GM18909 (cell line): ENCODE measurements around the gene TTC39A.
"Not testable (repeated sequence)": the region's sequence is repeated elsewhere in the genome, so short reads cannot be mapped to it uniquely, and the experiment has no call there.

Experiments
- ATAC-seq: cut with Tn5 transposase; IDR thresholded peaks from one replicate; pipeline ENCODE4 v1.9.1; 2021; ENCODE audit warnings: mild to moderate bottlenecking; ENCODE audit not compliant: unreplicated experiment, poor library complexity

Gene TTC39A

DNA sequence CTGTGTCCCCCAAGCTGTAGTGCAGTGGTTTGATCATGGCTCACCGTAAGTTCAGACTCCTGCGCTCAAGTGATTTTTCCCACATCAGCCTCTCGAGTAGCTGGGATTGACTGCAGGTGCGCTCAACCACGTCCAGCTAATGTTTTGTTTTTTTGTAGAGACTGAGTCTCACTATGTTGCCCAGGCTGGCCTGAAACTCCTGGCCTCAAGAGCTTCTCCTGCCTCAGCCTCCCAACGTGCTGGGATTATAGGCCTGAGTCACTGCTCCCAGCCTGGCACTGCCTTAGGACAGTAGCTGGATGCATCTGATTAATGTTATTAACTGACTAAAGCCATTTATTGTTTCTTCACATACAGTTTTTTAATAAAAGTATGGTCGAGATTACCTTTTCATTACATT is 54.1 kb downstream of the TTC39A start:
- ATAC-seq = no peak

DNA sequence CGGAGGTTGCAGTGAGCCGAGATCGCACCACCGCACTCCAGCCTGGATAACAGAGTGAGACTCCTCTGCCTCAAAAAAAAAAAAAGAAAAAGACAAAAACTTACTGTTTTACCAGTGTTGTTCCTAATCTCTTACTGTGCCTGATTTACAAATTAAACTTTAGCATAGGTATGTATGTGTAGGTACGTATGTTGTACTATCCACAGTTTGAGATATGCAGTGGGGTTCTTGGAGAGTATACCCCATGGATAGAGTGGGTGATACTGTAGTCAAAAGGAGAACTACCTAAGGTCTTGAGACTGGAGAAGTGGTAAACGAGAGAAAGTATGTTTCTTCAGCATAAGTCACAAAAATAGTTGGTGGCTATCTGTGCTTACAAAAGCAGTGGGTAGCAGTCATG is 55.7 kb downstream of the TTC39A start:
- ATAC-seq = no peak

DNA sequence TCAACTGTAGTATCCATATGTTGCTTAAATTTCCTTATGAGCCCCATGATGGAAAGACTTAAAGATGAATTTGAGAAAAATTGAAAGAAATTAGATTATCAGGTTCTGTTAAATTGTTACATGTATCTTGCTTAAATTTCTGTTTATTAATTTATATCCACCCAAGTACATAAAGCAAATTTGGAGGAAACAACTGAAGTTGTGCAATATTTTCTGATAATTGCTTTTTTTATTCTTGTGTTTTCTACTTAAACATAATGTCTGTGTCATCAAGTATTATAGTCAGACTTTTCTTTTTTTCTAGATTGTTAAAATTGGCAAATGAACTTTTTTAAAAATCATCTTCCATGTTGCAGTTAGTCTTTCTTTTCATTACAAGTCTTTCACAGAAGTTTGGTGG is 57.4 kb downstream of the TTC39A start:
- ATAC-seq = no peak

DNA sequence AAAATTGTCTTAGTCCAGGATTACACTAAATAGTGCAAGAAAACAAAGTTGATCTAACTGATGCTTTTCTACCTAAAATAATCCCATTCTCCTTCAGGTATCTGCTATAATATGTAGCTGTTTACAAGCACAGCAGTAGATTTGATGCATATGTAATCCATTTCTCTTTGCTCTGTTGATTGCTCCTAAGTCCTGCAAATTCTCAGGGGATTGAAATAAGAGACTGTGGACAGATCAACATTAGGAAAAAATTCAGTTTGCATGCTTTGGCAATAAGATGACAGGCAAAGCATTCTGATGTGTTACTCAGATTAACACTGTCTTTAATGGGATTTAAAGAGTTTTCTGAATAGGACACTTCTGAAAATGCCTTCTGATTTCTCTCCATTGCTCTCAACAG is 59.6 kb downstream of the TTC39A start:
- ATAC-seq = no peak

DNA sequence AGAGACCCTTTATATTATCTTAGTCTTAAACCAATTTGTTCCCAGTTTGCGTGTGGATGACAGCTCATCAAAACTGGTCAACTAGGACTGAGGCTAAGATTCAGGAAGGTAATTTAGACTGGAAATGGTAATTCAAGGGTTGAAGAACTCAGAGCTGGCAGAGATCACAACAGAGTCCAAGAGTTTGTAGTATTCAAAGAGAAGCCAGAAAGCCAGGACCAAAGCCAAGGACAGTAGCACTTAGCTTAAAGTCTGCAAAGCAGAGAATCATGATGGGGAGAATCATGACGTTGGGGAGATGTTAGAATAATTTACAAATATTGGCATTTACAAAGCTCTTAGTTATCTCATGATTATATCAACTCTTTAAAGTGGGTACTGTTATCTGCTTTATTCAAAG is 61.7 kb downstream of the TTC39A start:
- no peak for ATAC-seq

DNA sequence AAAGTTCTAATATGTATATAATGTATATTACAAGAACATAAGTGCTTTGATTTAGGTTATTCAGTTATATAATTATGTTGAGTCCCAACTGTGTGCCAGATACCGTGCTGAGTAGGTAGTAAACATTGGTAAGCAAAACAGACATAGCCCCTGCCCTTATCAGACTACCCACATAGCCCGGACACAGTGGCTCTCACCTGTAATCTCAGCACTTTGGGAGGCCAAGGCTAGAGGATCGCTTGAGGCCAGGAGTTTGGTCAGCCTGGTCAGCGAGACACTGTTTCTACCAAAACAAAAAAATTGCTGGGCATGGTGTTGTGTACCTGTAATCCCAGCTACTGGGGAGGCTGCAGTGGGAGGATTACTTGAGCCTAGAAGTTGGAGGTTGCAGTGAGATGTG is 63.6 kb downstream of the TTC39A start:
- no peak for ATAC-seq

DNA sequence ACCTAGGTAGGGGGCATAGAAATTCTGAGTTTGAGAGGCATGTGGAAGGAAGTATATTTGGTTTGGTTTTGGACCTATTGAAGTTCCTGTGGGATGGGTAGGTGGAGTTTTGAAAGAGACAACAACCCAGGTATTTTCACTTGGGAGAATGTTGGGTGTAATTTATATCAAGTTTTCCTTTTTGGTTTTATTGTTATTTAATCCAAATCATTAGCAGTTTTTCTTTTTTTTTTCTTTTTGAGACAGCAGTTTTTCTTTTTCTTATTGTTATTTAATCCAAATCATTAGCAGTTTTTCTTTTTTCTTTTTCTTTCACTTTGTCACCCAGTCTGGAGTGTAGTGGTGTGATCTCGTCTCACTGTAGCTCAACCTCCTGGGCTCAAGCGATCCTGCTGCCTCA is 64.2 kb downstream of the TTC39A start:
- ATAC-seq = no peak

GRCh38 chr1:51265618-51266017 is 64.7 kb downstream of the TTC39A start:
- ATAC-seq = no peak

DNA sequence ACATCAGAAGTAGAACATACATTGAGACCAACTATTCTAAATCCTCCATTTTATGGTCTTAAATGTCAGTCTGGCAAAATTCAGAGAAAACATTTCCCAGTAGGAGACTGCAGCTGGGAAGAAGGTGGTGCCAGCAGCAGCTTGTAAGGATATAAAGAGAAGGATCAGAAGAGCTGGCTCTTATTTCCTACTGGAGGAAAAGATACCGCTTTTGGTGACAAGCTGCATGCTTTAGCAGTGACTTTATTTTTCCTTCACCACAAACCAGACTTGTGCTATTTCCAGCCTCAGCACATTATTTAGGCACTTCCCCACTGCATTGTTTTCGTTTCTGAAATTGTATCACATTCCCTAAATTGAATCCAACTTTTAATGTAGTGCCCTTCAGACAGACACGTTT is 65.9 kb downstream of the TTC39A start:
- ATAC-seq = no peak

GRCh38 chr1:51263147-51263877 is 67.0 kb downstream of the TTC39A start:
- ATAC-seq = no peak

DNA sequence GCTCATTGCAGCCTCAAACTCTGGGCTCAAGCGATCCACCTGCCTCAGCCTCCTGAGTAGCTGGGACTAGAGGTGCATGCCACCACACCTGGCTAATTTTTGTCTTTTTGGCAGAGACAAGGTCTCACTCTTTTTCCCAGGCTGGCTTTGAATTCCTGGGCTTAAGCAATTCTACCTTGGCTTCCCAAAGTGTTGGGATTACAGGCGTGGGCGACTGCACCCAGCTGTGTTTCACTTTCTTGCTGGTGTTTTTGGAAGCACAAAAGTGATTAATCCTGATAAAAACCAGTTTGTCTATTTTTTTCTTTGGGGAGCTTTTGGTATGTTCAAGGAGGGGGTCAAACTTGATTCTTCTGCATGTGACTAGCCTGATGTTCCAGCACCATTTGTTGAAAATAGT is 75.0 kb downstream of the TTC39A start:
- no peak for ATAC-seq

- no peak for ATAC-seq
Measured at GRCh38 chr1:51253691-51254090, 76.7 kb downstream of the TTC39A start.

DNA sequence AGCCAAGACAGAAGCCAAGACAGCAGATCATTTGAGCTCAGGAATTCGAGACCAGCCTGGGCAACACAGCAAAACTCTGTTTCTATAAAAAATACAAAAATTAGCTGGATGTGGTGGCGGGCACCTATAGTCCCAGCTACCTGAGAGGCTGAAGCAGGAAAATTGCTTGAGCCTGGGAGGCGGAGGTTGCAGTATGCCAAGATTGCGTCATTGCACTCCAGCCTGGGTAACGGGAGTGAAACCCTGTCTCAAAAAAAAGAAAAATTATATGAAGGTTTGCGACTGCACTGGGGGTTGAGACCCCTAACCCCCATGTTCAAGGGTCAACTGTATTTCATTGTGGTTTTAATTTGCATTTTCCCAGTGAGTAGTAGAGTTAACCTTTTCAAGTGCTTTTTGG is 78.0 kb downstream of the TTC39A start:
- ATAC-seq = no peak

DNA sequence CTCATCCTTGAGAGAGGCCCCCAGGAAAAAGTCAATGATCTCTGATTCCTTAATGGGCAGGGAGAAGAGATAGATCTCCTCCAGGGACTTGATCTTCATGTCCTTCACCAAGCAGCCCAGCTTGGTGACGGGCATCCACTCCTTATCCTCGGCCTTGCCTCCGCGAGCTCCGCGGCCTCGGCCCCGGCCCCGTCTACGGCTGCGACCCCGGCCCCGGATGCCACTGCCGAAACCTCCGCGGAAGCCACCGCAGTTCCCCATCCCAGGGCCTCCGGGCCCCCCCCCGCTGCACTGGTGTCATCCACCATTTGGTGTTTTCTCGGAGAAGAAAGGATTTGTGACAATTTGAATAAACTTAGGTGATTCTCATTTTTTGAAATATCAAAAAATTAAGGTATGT is 79.2 kb downstream of the TTC39A start:
- not testable (repeated sequence) for ATAC-seq

- ATAC-seq = not testable (repeated sequence)
Measured at GRCh38 chr1:51250729-51251128, 79.6 kb downstream of the TTC39A start.

DNA sequence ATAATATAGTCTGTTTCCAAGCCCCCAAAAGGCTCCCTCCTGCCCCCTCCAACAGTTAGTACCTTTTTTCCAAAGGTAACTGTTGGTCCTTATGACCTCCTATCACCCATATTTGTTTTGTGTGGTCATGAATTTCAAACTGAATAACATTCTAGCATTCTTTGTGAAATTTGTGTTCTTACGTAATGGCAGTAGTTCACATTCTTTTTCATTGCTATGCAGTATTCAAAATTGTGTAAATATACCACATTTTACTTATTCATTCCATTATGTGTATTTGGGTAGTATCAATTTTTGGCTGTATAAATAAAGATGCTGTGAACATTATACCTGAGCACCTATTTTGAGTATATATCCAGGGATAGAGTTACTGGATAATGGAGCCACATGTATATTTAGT is 80.9 kb downstream of the TTC39A start:
- ATAC-seq = no peak

GRCh38 chr1:51247499-51247898 is 82.9 kb downstream of the TTC39A start:
- ATAC-seq = no peak

- peak; percentile 80 for ATAC-seq
Measured at GRCh38 chr1:51247022-51247421, 83.3 kb downstream of the TTC39A start.

DNA sequence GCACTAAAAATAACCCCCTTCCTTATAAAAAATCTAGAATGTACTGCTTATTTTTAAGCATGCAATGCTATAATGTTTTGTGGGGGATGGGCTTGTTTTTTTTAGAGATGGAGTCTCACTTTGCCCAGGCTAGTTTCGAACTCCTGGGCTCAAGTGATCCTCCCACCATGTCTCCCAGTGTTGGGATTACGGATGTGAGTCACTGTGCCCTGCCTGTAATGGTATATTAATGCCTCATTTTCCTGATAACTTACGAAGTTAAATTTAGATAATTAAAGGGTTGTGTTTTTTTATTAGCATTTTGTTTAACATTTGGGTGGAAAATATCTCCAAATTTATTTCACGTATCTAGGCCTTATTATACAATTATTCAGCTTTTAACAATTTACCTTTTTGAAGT is 87.8 kb downstream of the TTC39A start:
- ATAC-seq = no peak

- no peak for ATAC-seq
Measured at GRCh38 chr1:51241119-51241518, 89.2 kb downstream of the TTC39A start.

DNA sequence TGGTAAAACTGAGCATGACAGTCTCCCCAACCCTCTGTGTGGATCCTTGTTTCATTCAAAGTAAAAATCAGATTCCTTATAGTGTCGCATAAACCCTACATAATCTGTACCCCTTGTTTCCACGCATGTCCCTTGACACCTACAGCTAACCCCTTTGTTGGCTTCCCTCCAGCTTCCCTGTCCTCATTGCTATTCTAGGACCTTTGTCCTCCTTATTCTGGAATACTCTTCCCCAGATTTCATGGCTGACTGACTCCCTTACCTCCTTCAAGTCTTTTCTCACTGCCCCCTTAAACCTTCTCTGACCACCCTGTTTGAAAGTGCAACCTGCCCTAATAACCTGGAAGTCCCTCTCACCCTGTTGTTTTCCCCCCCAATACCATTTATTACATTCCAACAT is 90.3 kb downstream of the TTC39A start:
- ATAC-seq = no peak

DNA sequence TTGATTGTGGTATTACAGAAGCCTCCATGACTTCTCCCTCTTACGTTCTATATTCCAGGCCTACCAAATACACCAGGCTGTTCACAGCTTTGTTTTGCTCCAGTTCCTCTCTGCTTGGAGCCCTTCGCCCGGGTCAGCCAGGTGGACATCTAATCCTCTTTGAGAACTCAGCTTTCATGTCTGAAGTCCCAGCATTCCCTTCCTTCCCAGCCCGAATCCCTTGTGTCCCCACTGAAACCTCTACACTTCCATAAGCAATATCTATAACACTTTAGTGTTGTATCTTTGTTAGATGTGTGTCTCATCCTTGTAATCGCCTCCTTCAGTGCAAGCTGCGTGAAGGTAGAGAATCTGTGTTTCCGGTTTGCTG is 92.3 kb downstream of the TTC39A start:
- no peak for ATAC-seq
